ENCODE results near the gene CSNK1G1.

DNA sequence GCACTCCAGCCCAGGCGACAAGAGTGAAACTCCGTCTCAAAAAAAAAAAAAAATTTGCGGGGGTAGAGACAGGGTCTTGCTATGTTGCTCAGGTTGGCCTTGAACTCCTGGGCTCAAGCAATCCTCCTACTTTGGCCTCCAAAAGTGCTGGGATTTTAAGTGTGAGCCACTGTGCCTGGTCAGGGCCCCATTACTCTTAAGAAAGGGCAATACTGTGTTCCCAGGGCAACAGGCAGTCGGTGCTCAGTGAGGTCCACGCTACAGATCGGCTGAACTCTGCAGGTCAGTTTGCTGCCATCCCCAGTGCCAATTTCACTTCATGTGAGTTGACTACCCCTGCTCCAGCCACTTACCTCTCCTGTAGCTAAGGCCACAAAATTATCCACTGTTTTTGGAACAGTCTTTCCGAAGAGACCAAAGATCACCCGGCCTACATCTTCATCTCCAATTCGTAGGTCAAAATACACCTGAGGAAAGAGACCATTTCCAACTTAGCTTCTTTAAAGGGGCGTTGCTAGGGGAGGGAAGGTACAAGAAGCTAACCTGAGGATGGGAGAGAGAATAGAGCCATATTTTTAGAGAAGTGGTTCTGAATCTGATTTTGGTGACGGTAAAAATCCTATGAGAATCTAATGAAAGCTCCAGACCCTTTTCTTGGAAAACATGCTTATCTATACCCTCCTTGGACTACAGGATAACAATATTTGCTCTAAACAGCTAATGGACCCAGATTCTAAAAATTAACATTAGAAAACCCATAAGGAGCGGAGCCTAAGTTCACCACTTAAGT lies 194.1 kb downstream of the CSNK1G1 start:
- TF ChIP-seq POLR2A (IDR thresholded peaks at IDR 0.05; ENCODE audit: low read length) (no peak), GATA1 (IDR thresholded peaks at IDR 0.05; ENCODE audit: low read depth, low read length) (no peak)
